NCI-H2081 treated with DMSO at 0.1 percent for 48 hours (cell line): ENCODE data around the gene RIPOR3.
"Not testable (repeated sequence)": the region's sequence is repeated elsewhere in the genome, so short reads cannot be mapped to it uniquely, and the experiment has no call there.

Experiments used
- DNase-seq: peaks from one replicate; lab custom pipeline; 2025; lab: John Stamatoyannopoulos, UW

RIPOR3 gene

DNA sequence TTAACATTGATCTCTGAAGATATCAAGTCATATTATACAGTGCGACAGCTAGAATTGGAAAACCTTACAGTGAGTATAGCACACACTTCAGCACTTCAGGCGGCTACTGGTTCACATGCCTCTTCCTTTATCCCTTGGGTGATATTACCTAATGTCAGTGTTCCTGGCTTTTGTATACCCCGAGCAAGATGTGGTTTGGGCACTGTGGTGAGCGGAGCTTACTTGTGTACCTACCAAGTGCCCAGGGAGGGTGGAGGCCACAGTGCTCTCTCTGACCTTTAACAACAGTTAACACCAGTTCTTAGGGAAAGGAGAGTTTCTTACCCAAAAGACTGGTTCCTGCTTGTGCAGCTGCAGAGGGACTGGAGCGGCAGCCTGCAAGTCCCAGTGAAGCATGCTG lies 116.8 kb downstream of the RIPOR3 start:
- DNase-seq, result no peak

DNA sequence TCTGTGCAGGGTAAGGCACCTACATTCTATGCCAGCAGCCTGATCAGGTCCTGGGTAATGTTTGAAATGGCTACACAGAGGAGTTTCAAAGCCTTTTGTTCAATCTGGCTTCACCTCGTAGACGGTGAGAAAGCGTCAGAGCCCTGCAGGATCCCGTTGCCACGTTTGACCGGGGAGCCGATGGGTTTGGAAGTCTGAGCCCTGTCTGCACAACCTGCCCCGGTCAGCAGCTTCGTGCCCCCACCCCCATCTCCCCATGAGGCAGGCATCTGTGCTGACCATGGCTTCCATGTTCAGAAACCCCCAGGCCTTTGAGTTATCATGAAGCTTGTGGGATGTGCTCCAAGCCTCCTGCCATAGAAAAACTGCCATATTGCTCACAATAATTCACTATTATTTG lies 117.2 kb downstream of the RIPOR3 start:
- no peak for DNase-seq

DNA sequence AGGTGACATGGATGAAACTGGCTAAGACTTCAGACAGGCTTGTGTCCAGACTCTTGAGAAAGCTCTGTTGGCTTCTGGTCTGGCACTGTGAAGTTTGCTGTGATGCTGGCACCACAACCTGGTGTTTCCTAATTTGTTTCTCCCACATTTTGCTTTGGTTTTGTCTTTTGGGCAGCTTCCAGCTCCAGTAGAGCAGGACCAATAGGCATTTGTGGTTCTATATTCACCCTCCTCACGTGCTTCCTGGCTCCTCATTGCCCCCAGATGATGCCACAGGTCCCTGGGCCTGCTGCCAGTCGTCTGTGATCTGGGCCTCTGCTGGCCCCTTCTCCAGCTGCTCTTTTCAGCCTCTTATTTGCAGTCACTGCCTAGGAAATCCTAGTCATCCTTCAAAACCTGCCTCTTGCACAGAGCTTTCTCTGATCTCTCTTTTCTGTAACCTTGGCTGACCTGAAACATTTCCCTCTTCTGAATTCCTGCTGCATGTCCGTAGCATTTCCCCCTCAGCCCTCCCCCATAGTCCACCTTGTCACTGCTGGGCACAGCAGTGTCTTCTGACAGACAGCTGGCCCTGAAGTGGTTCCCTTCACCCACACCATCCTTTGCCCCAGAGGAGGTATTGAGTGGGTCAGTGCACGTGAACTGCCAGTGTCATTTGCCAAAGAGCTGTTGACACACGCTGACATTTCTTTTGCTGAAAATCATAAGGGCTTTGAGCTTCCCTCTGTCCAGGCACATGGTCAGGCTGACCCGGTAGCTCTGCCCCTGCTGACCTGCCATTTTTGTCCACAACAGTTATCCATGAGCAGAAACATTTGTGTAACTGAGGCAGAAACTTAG lies 118.2 kb downstream of the RIPOR3 start:
- DNase-seq, result no peak

DNA sequence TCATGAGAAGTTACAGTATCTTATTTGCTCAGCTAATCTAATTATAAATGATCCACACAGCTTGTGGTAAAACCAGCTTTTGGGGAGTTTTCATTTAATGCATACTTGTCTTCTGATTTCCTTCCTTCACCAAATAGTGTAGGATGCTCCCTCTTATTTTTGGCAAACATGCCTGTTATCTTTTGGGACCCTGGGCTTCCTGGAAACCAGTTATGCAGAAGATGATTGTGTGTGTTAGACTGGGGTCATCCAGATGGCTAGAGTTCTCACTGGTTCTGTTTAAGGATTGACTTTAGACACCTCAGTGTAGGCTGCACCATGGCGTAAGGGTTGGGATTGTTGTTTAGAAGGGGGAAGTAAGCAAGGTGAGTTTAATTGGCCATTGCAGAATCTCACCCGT lies 119.9 kb downstream of the RIPOR3 start:
- DNase-seq, result no peak

- no peak for DNase-seq
Observed at GRCh38 chr20:50569864-50570836, 121.2 kb downstream of the RIPOR3 start.

DNA sequence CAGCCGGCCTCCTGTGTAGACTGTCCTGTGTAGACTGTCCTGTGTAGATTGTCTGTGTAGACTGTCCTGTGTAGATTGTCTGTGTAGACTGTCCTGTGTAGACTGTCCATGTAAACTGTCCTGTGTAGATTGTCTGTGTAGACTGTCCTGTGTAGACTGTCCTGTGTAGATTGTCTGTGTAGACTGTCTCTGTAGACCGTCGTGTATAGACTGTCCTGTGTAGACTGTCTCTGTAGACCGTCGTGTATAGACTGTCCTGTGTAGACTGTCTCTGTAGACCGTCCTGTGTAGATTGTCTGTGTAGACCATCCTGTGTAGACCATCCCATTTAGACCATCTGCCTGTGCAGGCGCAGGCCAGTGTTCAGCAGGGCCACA lies 121.9 kb downstream of the RIPOR3 start:
- not testable (repeated sequence) for DNase-seq

DNA sequence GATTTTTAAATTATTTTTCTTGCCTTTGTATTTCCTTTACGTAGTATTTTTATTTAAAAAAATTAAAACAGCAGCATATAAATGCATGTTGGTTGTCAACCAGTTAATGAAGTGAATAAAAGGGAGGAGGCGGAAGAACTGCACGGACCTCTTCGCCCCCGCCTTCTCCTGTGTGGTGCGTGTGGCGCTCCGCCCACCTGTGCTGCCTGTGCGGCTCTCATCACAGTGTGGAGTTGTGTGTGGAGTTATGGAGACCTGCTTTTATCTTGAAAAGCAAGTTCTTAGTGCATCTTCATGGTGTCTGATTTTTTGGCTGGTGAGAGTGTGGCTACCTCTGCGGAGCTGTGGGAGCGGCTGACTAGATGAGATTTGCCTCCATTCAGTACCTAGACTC lies 122.8 kb downstream of the RIPOR3 start:
- no peak for DNase-seq

GRCh38 chr20:50567860-50568548 lies 123.3 kb downstream of the RIPOR3 start:
- DNase-seq, result no peak

GRCh38 chr20:50565871-50566270 lies 125.5 kb downstream of the RIPOR3 start:
- DNase-seq, result no peak

DNA sequence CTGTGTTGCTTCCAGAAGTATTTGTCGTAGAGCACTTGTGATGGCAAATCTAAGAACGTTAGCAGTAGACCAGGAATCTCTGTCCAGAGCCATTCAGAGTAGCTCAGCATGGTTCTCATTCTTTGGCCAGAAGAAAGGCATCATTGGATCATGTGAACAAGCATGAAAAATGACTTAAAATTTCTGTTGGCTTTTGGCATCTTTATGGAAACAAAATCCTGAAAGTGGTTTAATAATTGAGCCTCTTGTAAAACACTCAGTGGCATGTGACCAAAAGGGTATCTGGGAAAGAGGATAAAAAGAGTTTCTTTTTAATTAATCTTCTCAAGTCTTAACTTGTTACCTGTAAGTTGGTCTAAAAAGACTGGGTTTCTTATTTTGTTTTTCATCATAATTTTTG lies 126.0 kb downstream of the RIPOR3 start:
- no peak for DNase-seq

GRCh38 chr20:50563133-50563944 lies 128.0 kb downstream of the RIPOR3 start:
- DNase-seq, result no peak

- no peak for DNase-seq
Observed at GRCh38 chr20:50562262-50562701, 129.1 kb downstream of the RIPOR3 start.

- DNase-seq, result no peak
Observed at GRCh38 chr20:50561379-50562078, 129.8 kb downstream of the RIPOR3 start.

DNA sequence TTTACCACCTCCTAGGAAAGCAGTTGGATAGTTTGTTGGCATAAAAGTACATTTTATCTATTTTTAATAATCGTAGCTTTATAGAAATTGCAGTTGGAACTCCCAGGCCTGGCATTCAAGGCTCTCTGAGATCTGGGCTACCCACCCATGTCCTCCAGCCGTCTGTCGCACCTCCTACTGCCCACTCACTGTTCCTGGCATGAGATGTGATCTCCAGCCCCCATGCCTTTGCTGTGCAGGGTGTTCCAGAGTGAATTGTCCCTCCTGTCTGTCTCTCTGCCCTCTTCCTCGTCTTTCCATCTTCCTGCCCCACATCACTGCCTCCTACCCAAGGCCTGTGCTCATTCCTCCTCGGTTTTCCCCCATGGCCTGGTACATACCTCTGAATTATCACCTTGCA lies 130.5 kb downstream of the RIPOR3 start:
- DNase-seq, result no peak

- no peak for DNase-seq
Observed at GRCh38 chr20:50559856-50560638, 131.3 kb downstream of the RIPOR3 start.

- no peak for DNase-seq
Observed at GRCh38 chr20:50559149-50559548, 132.2 kb downstream of the RIPOR3 start.

GRCh38 chr20:50558483-50558925 lies 132.8 kb downstream of the RIPOR3 start:
- DNase-seq, result no peak

GRCh38 chr20:50557549-50558134 lies 133.7 kb downstream of the RIPOR3 start:
- DNase-seq, result no peak

DNA sequence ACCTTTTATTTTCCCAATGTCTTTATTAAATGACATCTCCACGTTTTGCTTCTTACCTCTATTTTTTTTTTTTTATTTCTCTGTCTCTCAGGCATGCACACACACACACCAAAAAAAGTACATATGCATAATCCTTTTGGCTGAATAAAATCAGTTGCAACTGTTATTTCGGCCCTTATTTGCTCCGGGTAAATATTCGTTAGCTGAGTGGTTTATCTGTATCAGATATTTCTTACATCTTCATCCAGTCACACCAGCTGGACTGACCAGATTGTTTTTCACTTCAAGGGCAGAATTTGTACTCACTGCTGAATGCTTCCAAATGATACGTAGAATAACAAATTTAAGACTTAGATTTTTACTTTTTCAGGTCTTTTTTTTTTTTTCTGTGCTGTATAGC lies 135.7 kb downstream of the RIPOR3 start:
- no peak for DNase-seq
